ENCODE results near the gene CRIP3.

Gene CRIP3

DNA sequence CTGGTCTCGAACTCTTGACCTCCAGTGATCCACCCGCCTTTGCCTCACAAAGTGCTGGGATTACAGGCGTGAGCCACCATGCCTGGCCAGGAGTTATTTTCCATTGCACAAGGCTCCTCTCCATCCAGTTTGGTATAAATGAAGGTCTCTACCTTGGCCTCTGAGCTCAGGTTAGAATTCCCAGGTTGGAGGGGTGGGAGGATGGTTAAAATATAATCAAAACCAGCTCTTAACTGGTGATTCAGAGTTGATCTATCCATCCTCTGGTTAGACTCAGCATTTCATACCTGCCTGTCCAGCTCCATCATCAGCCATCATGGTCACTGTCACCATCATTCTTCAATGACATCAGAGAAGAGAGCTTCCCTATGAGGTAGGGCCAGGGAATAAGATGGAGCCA, 13.2 kb downstream of the CRIP3 start:
- peaks cover 59% of the 10 kb centered on the region for H3K27me3 ChIP-seq (ENCODE audit: control insufficient read depth, insufficient read depth, low read length)
- no peaks in the 10 kb centered on the region for H3K36me3 ChIP-seq (ENCODE audit: insufficient read depth, low read length)
- H3K9ac ChIP-seq (ENCODE audit: low read depth, low read length) = no peak overlapping the region
- no peak overlapping the region for H3K4me2 ChIP-seq (ENCODE audit: low read length)
- H3K9me3 ChIP-seq (replicated peaks; ENCODE audit: low read length) = no peaks in the 10 kb centered on the region
- no peak overlapping the region for H3K4me3 ChIP-seq (ENCODE audit: low read length)
- no peaks in the 10 kb centered on the region for H3K4me1 ChIP-seq (ENCODE audit: control insufficient read depth, insufficient read depth, low read length)

DNA sequence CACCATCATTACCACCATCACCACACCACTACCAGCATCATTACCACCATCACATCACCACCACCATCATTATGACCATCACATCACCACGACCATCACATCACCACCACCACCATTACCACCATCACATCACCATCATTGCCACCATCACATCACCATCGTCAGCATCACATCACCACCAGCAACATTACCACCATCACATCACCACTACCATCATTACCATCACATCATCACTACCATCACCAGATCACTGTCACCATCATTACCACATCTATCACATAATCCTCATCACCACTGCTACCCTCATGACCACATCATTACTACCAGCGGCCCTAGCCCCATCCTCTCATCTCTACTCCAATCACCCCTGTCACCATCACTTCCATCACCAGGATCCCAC, 14.1 kb downstream of the CRIP3 start:
- no peaks in the 10 kb centered on the region for H3K36me3 ChIP-seq (ENCODE audit: insufficient read depth, low read length)
- no peak overlapping the region for H3K9ac ChIP-seq (ENCODE audit: low read depth, low read length)
- no peaks in the 10 kb centered on the region for H3K9me3 ChIP-seq (replicated peaks; ENCODE audit: low read length)
- H3K27me3 ChIP-seq (ENCODE audit: control insufficient read depth, insufficient read depth, low read length) = peaks cover 49% of the 10 kb centered on the region
- H3K4me2 ChIP-seq (ENCODE audit: low read length) = no peak overlapping the region
- H3K4me3 ChIP-seq (ENCODE audit: low read length) = no peak overlapping the region
- no peaks in the 10 kb centered on the region for H3K4me1 ChIP-seq (ENCODE audit: control insufficient read depth, insufficient read depth, low read length)

DNA sequence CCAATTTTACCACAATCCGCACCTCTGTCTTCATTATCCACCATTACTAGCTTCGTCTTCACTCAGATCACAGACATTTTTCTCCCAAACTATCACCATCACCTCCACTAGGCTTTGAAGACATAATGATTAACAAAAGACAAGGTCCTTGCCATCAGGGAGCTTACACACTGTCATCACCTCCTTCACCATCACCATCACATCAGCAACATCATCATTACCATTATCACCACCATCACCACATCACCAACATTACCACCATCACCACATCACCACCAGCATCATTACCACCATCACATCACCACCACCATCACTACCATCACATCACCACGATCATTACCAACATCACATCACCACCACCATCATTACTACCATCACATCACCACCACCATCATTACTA, 14.9 kb downstream of the CRIP3 start:
- peaks cover 47% of the 10 kb centered on the region for H3K27me3 ChIP-seq (ENCODE audit: control insufficient read depth, insufficient read depth, low read length)
- H3K4me1 ChIP-seq (ENCODE audit: control insufficient read depth, insufficient read depth, low read length) = no peaks in the 10 kb centered on the region
- H3K9ac ChIP-seq (ENCODE audit: low read depth, low read length) = no peak overlapping the region
- H3K36me3 ChIP-seq (ENCODE audit: insufficient read depth, low read length) = no peaks in the 10 kb centered on the region
- no peaks in the 10 kb centered on the region for H3K9me3 ChIP-seq (replicated peaks; ENCODE audit: low read length)
- no peak overlapping the region for H3K4me2 ChIP-seq (ENCODE audit: low read length)
- H3K4me3 ChIP-seq (ENCODE audit: low read length) = no peak overlapping the region

DNA sequence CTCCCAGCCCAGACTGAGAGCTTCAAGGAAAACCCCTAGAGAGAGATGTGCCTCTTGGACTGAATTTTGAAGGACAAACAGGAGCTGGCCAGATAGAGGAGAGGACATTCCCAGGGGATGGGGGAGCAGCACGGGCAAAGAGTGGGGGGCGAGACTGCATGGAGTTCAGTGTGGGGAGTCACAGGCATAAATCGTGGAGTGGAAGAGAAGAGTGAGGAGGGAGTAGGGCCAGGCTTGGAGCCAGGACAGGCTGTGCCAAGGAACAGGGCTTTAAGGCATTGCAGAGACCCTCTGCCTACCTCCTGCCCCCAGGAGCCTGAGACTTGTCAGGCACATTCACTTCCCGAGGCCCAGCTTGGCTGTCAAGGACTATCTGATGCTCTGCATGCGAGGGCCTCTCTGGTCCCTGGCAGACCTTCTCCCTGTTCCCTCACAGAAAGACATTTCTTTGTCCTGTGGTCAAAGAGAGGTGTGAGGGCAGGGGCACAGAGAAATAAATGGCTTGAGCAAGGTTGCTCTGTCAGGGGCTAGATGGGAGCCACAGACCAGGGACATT, 15.8 kb downstream of the CRIP3 start:
- Histone ChIP-seq H3K27me3 (ENCODE audit: control insufficient read depth, insufficient read depth, low read length) (peaks cover 42% of the 10 kb centered on the region), H3K9me3 (replicated peaks; ENCODE audit: low read length) (no peaks in the 10 kb centered on the region), H3K9ac (ENCODE audit: low read depth, low read length) (no peak overlapping the region), H3K4me2 (ENCODE audit: low read length) (no peak overlapping the region), H3K4me3 (ENCODE audit: low read length) (no peak overlapping the region), H3K36me3 (ENCODE audit: insufficient read depth, low read length) (no peaks in the 10 kb centered on the region), H3K4me1 (ENCODE audit: control insufficient read depth, insufficient read depth, low read length) (no peaks in the 10 kb centered on the region)

DNA sequence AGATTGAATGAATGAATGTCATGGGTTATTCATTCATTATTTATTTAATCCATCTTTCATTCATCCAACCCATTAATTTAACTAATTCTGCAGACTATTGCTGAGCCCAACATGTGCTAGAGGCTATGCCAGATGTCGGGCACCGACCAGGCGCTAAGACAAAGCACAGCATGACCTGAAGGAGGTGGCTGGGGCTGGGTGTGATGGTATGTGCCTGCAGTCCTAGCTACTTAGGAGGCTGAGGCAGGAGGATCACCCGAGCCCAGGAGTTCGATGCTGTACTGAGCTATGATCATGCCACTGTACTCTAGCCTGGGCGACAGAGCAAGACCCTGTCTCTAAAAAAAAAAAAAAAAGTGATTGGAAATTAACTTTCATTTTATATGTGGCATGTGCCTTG, 16.3 kb downstream of the CRIP3 start:
- H3K36me3 ChIP-seq (ENCODE audit: insufficient read depth, low read length) = no peaks in the 10 kb centered on the region
- H3K4me3 ChIP-seq (ENCODE audit: low read length) = no peak overlapping the region
- H3K9ac ChIP-seq (ENCODE audit: low read depth, low read length) = no peak overlapping the region
- peaks cover 44% of the 10 kb centered on the region for H3K27me3 ChIP-seq (ENCODE audit: control insufficient read depth, insufficient read depth, low read length)
- H3K9me3 ChIP-seq (replicated peaks; ENCODE audit: low read length) = no peaks in the 10 kb centered on the region
- H3K4me1 ChIP-seq (ENCODE audit: control insufficient read depth, insufficient read depth, low read length) = no peaks in the 10 kb centered on the region
- H3K4me2 ChIP-seq (ENCODE audit: low read length) = no peak overlapping the region

DNA sequence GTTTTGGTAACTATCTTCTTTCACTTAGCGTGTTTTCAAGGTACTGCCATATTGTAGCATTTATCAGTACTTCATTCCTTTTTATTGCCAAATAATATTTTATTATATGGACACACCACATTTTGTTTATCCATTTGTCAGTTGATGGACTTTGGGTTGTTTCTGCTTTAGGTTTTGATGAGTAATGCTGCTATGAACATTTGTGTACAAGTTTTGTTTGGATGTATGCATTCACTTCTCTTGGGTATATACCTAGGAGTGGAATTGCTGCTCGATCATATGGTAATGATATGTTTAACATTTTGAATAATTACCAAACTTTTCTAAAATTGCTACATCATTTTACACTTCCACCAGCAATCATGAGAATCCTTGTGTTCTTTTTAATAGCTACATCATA, 16.9 kb downstream of the CRIP3 start:
- Histone ChIP-seq H3K27me3 (ENCODE audit: control insufficient read depth, insufficient read depth, low read length) (peaks cover 42% of the 10 kb centered on the region), H3K4me2 (ENCODE audit: low read length) (no peak overlapping the region)

DNA sequence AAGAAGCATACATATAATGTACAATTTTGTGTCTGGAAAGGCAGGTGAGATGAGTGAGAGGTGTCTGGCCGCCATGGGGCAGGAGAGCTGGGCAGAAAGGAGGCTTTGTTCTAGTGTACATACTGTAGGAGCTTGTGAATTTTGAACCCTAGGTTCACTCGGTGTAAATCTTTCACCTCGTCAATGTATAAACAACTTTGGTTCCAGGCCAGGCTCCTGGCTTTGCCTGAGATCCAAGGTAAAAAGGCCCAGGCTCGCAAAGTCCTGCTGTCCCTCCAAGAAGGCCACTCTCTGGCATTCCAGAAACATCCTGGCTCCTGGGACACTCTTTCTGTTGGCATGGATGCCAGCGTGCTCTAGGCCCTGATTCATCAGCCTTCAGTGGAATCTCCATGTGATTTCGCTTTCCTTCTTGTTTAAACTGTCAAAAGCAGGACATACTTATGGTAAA, 17.7 kb downstream of the CRIP3 start:
- H3K9ac ChIP-seq (ENCODE audit: low read depth, low read length) = no peak overlapping the region
- peaks cover 47% of the 10 kb centered on the region for H3K27me3 ChIP-seq (ENCODE audit: control insufficient read depth, insufficient read depth, low read length)
- no peak overlapping the region for H3K4me2 ChIP-seq (ENCODE audit: low read length)
- H3K4me3 ChIP-seq (ENCODE audit: low read length) = no peak overlapping the region
- no peaks in the 10 kb centered on the region for H3K36me3 ChIP-seq (ENCODE audit: insufficient read depth, low read length)
- H3K9me3 ChIP-seq (replicated peaks; ENCODE audit: low read length) = no peaks in the 10 kb centered on the region
- no peaks in the 10 kb centered on the region for H3K4me1 ChIP-seq (ENCODE audit: control insufficient read depth, insufficient read depth, low read length)

More for the DNA sequence above, 16.9 kb downstream of the CRIP3 start:
- H3K36me3 ChIP-seq (ENCODE audit: insufficient read depth, low read length) = no peaks in the 10 kb centered on the region
- no peaks in the 10 kb centered on the region for H3K9me3 ChIP-seq (replicated peaks; ENCODE audit: low read length)
- H3K9ac ChIP-seq (ENCODE audit: low read depth, low read length) = no peak overlapping the region
- H3K4me1 ChIP-seq (ENCODE audit: control insufficient read depth, insufficient read depth, low read length) = no peaks in the 10 kb centered on the region
- H3K4me3 ChIP-seq (ENCODE audit: low read length) = no peak overlapping the region

DNA sequence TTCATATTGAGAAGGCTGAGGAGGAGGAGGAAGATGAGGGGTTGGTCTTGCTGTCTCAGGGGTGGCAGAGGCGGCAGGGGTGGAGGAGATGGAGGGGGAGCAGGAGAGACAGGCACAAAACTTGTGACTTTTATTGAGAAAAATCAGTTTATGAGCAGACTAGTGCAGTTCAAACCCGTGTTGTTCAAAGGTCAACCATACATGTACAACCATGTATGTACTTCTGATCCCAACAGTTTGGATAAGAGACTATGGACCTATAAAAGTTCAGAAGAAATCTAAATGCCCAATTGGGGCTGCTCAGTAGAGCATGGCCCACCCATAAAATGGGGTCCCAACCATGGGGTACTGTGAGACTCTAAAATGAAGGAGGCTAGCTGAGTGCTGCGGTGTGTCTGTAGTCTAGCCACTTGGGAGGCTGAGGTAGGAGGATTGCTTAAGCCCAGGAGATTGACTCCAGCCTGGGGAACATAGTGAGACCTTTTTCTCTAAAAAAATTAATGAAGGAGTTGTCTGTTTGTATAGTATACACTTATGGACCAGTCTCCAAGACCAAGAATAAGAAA, 18.2 kb downstream of the CRIP3 start:
- H3K4me2 ChIP-seq (ENCODE audit: low read length) = no peak overlapping the region
- H3K4me1 ChIP-seq (ENCODE audit: control insufficient read depth, insufficient read depth, low read length) = no peaks in the 10 kb centered on the region
- no peak overlapping the region for H3K9ac ChIP-seq (ENCODE audit: low read depth, low read length)
- no peak overlapping the region for H3K4me3 ChIP-seq (ENCODE audit: low read length)
- H3K9me3 ChIP-seq (replicated peaks; ENCODE audit: low read length) = no peaks in the 10 kb centered on the region
- H3K27me3 ChIP-seq (ENCODE audit: control insufficient read depth, insufficient read depth, low read length) = peaks cover 52% of the 10 kb centered on the region
- no peaks in the 10 kb centered on the region for H3K36me3 ChIP-seq (ENCODE audit: insufficient read depth, low read length)

DNA sequence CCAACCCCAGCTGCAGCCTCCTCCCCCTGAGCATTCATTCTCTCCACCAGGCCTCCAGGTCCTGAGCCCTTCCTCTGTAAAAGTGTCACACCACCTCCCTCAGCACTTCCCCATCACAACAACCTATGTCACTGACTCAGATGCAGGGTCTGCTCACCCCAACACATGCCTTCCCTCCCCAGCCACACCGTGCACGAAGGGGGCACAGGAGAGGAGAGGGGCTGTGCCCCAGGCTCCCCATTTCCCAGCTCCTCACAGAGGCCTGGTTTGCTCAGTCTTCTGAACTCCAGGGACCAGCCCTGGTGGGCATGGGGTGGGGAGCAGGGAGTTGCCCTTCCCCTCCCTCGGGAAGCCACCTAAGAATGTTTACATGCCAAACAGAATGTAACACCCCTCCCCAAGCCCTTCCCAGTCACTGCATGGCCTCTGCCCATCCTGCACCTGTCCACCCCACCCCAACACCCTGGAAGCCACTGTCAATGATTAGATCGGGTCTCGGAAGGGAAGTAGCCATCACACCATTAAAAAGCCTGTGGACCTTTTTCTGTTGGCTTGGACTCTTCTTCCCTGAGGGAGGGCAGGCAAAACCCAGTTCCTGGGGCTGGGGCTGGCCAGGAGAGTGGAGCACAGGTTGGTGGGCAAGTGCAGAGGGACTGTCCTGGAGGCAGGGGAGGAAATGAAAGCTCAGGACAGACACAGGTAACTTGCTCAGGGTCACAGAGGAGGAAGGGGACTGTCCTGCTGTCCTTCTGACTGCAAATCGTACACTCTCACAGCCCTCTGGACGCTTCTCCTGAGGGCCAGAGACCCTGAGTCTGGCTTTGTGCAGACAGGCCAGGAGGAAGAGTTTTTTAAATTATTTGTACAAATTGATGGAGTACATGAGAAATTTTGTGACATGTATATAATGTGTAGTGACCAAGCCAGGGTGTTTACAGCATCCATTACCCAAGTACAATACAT, 20.6 kb downstream of the CRIP3 start:
- peaks cover 56% of the 10 kb centered on the region for H3K27me3 ChIP-seq (ENCODE audit: control insufficient read depth, insufficient read depth, low read length)
- H3K9me3 ChIP-seq (replicated peaks; ENCODE audit: low read length) = no peaks in the 10 kb centered on the region
- no peaks in the 10 kb centered on the region for H3K4me1 ChIP-seq (ENCODE audit: control insufficient read depth, insufficient read depth, low read length)
- no peak overlapping the region for H3K9ac ChIP-seq (ENCODE audit: low read depth, low read length)
- H3K4me3 ChIP-seq (ENCODE audit: low read length) = no peak overlapping the region
- H3K4me2 ChIP-seq (ENCODE audit: low read length) = no peak overlapping the region
- H3K36me3 ChIP-seq (ENCODE audit: insufficient read depth, low read length) = no peaks in the 10 kb centered on the region

DNA sequence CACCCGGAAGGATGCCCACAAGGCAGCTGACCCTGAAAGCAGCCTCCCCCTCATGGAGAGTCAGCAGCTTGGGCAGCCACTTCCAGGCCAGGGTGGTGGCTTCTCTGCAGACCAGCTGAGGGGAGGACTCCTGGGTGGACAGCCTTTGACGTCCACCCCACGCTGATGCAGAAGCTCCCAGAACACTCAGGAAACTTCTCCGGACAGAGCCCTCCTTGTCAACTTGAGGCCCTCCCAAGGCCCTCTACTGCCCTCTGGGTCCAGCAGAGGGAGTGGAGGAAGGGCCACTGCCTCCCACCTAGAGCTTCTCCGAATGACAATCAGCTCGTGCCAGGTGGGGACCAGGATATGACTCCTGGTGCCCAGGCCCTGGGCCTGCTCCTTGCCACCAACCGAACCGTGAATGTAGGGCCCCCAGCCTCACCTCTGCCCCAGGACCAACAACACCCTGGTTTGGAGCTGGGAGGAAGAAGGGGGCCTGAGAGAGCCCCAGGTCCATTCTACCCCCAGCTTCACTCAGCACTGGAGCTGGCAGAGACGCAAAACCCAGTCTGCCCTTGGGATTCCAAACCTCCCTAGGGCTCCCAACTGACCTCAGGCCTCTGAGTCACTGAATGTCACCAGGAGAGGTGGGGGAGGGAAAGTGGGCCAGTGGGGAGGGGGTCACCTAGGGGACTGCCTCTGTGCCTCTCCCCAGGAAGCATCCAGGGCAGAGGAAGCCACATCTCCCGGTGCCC, 21.5 kb downstream of the CRIP3 start:
- Histone ChIP-seq H3K4me1 (ENCODE audit: control insufficient read depth, insufficient read depth, low read length) (no peaks in the 10 kb centered on the region), H3K9ac (ENCODE audit: low read depth, low read length) (no peak overlapping the region), H3K36me3 (ENCODE audit: insufficient read depth, low read length) (no peaks in the 10 kb centered on the region), H3K27me3 (ENCODE audit: control insufficient read depth, insufficient read depth, low read length) (peaks cover 54% of the 10 kb centered on the region), H3K4me2 (ENCODE audit: low read length) (no peak overlapping the region), H3K9me3 (replicated peaks; ENCODE audit: low read length) (no peaks in the 10 kb centered on the region), H3K4me3 (ENCODE audit: low read length) (no peak overlapping the region)

DNA sequence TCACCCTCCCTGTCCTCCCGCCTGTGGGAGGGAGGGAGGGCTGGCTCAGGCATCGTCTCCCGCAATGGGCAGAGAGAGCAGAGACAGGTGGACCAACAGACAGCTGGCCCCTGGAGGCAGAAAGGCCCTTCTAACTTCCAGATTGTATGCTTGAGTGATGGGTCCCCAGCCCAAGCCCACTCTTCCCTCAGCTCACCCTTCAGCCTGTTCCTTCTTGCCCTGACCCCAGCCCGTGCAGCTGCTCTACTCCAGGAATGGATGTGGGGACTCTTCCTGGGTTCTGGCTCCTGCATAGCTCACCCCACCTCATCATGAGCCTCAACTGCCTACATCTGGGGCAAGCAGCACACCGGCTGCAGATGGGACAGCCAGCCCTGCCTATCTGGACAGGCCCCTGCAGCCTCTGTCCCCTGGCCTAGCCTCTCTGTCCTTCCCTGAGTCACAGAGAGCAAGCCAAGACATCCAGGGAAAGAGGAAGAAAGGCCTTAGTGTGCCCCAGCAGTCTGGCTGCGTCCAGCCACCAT, 22.1 kb downstream of the CRIP3 start:
- H3K9ac ChIP-seq (ENCODE audit: low read depth, low read length) = no peak overlapping the region
- H3K9me3 ChIP-seq (replicated peaks; ENCODE audit: low read length) = no peaks in the 10 kb centered on the region
- peaks cover 55% of the 10 kb centered on the region for H3K27me3 ChIP-seq (ENCODE audit: control insufficient read depth, insufficient read depth, low read length)
- H3K4me1 ChIP-seq (ENCODE audit: control insufficient read depth, insufficient read depth, low read length) = no peaks in the 10 kb centered on the region
- no peak overlapping the region for H3K4me2 ChIP-seq (ENCODE audit: low read length)
- H3K4me3 ChIP-seq (ENCODE audit: low read length) = no peak overlapping the region
- no peaks in the 10 kb centered on the region for H3K36me3 ChIP-seq (ENCODE audit: insufficient read depth, low read length)
